Right lobe of liver (tissue), 4 donors: Measurements from ENCODE around the gene GJB1.

ENCODE experiments used
- CTCF ChIP-seq, 4 donors: fragments of 200-600 bp in 3 of 4; fragments of 450-650 bp in 1 of 4; IDR thresholded peaks; one replicate each; pipeline versions ENCODE4 v1.5.1 to v1.8.0; 2016 to 2022; ENCODE audit warnings: antibody characterized with exemption in 4 of 4, mild to moderate bottlenecking in 2 of 4
- POLR2A ChIP-seq: fragments of 450-650 bp; IDR thresholded peaks from one replicate; pipeline ENCODE4 v1.6.1; 2017; ENCODE audit warnings: antibody characterized with exemption, mild to moderate bottlenecking
- donor health status: DM: no; HTN: no; CAD: no.
- donor health status: DM: no; HTN: no; CAD: no.
- donor health status: DM: no; HTN: yes; CAD: no.

GRCh38 chrX:71195964-71196649, 26.9 kb upstream of the GJB1 start:
- no peak for TF ChIP-seq CTCF (IDR thresholded peaks at IDR 0.05)
- TF ChIP-seq POLR2A, result no peak
